T47D (cell line): ENCODE measurements around the gene ADGRF1.

Source experiments
- DNase-seq, 2 experiments: peaks; one replicate each; pipeline versions ENCODE4 v3.0.0 to v3.0.0-alpha.2; 2011 to 2012; ENCODE audit warnings: low read depth in 1 of 2, low spot score in 1 of 2
- JUND ChIP-seq: IDR thresholded peaks from 2 replicates; pipeline ENCODE4 v1.6.1; 2012; ENCODE audit warnings: low read depth
- in situ Hi-C: cut with HindIII; loops from 2 replicates; pipeline ENCODE4 v1.10.0; 2016; ENCODE audit warnings: low sequenced_read_pairs, low pct_unique_long_range_greater_than_20kb

ADGRF1 gene

DNA sequence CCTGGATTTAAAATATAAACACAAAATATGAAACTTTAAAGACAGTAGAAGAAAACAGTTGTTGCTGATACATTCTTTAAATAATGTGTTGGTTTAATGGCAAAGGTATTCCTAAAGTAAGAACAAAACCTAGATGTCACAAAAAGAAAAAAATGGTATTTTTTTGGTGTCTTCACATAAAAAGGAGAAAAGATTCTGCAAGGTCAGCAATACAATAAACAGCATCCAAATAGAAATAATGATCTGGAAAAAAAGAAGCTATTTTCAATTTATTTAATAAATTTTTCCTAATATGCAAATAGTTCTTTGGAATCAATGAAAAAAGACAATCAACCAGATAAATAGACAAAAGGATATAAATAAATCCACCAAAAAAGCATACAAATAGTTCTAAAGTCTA lies 6.5 kb upstream of the ADGRF1 start:
- no peak for TF ChIP-seq JUND
- in situ Hi-C loops: no loop called here
- DNase-seq: no peak

DNA sequence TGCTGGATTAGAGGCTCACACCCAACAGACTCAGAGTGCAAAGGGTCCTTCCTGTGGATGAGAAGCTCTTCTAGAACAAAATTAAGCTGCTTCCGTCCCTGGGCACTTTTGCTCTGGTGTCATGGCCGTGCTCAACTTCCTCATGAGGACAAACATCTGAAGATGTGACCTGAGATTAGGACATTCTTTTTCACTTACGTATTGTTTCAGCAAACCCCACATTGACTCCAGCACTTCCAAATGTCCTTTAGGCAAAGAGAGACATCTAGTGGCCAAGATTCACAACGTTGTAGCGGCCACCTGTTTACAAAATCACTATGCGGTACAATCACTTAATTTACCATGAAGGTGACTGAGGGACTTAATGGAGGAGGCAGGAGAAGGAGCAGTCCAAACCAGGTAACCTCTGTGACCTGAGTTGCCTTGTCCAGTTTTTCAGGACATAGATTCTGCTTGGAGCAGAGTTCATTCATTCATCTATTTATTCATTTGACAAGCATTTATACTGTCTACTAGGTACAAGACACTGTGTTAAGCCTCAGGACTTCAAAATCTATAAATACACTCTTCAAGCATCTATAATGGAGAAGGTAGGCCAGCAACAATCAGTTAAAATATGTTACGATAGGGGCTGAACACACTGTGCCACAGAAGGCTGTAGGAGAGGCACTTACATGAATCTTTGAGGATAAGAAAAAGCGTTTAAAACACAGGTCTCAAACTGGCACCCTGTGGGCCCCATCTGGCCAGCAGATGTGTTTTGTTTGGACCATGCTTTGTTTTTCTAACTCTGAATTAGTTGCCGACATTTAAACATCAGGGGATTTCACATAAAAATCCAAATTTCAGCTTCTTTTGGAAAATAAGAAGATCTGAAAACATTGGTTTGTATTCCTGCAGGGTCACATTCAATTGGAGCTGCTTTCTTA lies 5.6 kb upstream of the ADGRF1 start:
- in situ Hi-C loops: no loop called here
- DNase-seq: peak; percentile 31 to 98
- TF ChIP-seq JUND: peak; percentile 97

DNA sequence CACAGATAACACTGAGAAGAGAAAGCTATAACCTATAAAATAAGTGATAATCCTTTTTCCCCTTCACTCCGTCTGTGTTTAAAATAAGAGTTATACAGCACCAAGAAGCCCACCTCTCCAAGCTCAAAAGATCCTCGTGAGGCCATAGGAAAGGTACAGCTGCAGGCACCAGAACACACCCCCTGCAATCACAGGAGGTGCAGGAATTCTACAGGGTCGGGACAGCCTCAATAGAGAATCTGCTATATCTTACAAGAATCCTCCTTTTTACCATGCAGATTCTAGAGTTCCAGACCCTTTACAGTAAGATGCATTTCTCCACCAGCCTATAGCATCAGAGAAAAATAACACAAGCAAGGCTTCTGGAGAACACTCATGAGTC lies 5.0 kb upstream of the ADGRF1 start:
- no peak for DNase-seq
- TF ChIP-seq JUND: no peak
- in situ Hi-C loops: no loop called here

DNA sequence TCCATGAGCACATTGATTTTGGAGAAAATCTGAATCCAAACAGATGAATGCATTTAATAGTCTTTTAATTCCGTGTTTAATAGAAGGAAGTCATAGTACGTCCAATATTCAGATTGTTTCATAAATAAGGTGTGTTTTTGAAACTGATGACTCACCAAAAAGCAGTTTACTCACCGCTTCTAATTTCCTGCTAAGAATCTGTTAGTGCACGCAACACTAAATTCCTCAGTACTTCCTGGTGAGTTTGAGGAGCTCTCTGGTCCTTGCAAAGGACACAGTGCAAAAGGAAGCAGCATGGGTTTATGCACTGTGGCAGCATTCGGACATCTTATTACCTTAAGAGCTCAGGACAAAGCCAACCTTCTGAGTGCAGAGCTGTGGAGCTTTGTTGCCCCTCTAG lies 2.3 kb upstream of the ADGRF1 start:
- DNase-seq: peak in 1 of 2 experiments; percentile 75
- peak; percentile 68; the same call in 1 of the 2 replicates for TF ChIP-seq JUND
- in situ Hi-C loops: no loop called here

DNA sequence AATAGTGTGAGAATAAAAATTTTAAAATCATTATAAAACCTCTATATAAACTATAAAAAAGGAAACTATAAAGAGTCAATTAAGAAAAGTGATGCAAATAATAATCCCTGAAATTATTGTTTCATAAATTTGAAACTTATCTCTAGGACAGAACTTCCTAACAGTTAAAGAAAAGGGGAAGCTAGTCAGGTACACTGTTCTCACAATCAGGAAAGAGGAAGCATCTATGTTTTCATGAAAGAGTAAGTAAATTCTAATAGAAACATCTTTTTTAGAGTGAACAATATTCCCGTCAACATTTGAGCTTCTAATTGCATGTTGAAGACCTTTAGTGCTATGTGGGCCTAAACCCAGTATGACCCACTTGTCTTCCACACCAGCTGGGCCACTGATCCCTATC lies 1.2 kb upstream of the ADGRF1 start:
- no peak for TF ChIP-seq JUND
- no peak for DNase-seq
- in situ Hi-C loops: no loop called here

DNA sequence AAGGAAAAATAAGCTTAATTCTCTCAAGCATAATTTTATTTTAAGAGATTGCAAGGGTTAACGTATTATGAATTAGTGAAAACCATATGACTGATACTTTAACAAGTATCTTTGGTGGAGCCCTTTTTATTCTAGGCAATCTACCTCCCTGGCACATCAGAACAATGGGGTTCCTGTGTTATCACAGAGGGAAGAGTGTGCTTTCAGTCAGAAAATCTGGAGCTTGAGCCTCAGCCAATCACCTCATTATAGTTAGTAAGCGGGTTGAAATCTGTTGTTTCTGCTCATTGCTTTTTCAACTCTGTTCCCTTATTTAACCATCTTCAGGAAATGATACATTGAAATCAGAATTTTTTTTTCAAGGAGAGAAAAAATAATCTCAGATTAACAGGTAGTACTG lies 391 bp downstream of the ADGRF1 start:
- no peak for DNase-seq
- in situ Hi-C loops: no loop called here
- no peak for TF ChIP-seq JUND

DNA sequence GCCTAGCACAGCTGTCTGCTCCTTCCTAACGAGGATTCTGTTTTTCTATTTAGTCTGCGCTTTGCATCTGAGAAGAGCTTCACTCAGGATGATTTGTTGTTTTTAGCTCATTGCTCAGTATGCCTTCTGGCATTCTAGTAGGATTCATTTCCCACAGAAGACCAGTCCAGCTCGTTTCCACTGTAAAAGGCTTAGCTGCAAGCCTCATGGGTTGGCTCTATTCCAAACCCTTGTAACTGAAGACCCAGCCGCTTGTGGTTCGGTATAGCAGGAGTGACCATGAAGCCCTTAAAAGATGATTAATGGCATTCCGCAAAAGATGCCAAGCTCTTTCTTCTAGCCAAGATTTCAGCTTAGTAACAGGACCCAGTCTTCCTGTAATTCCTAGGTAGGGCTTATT lies 7.2 kb downstream of the ADGRF1 start:
- in situ Hi-C loops: no loop called here
- TF ChIP-seq JUND: no peak
- DNase-seq: peak; percentile 31 to 99

DNA sequence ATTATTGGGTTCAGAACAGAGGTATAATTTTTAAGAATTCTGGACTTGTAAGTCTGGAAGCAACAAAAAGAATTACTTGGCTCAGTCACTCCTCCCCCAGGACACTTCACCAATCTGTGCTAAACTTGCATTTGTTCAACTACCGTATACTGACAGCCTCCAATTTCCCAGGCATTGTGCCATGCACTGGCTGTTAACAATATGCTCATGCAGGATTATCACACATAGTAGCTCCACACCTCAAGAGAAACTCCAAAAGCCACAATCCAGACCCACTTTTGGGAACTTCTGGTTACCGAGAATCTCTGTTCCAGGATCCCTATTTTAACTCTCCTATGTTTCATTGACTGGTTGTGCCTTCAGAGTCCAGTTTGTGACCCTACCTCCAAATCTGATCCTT lies 7.7 kb downstream of the ADGRF1 start:
- DNase-seq: peak in 1 of 2 experiments; percentile 70
- TF ChIP-seq JUND: no peak
- in situ Hi-C loops: no loop called here

DNA sequence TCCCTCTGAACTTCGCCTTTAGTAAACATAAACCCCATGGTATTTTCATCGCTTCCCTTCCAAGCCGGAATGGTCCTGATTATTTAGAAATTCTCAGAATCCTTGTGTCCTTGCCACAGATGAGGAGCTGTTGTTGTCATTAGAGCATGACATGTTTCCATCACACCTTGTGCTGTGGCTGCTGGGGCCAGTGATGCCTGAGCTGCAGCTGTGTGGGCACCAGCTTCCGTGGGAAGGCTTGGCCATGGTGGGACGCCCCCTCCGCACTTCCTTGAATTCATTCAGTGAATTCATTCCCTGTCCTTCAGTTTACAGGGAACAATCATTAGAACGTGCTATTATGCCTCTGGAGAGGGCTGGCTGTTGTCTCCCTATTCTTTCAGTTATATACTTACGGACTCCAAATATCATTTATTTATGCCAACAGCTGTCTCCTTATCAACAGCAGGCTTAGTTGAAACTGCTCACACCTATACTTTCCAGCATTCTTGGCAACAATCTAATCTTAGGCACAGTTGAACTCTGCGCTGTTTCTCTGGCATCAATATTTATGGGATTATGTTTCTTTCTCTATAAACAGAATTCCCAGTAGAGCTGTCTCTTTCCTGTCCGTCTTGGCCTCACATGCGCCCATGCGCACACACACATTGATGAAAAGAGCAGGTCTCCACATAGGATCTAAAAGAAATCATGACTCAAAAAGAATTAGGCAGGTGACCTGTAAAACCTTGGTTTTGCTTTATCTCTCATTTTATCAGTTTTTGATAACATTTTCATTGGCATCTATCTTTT lies 9.0 kb downstream of the ADGRF1 start:
- no peak for TF ChIP-seq JUND
- DNase-seq: no peak
- in situ Hi-C loops: no loop called here

DNA sequence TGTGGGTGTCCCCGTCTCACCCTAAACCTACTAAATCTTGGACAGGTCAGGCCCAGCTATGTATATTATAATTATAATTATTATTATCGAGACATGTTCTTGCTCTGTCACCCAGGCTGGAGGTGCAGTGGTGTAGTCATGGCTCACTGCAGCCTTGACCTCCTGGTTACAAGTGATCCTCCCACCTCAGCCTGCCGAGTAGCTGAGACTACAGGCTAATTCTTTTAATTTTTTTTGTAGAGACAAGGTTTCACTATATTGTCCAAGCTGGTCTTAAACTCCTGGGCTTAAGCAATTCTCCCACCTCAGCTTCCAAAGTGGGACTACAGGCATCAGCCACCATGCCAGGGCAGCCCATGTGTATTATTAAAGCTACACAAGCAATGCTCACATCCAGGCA lies 10.5 kb downstream of the ADGRF1 start:
- DNase-seq: no peak
- in situ Hi-C loops: no loop called here
- no peak for TF ChIP-seq JUND

DNA sequence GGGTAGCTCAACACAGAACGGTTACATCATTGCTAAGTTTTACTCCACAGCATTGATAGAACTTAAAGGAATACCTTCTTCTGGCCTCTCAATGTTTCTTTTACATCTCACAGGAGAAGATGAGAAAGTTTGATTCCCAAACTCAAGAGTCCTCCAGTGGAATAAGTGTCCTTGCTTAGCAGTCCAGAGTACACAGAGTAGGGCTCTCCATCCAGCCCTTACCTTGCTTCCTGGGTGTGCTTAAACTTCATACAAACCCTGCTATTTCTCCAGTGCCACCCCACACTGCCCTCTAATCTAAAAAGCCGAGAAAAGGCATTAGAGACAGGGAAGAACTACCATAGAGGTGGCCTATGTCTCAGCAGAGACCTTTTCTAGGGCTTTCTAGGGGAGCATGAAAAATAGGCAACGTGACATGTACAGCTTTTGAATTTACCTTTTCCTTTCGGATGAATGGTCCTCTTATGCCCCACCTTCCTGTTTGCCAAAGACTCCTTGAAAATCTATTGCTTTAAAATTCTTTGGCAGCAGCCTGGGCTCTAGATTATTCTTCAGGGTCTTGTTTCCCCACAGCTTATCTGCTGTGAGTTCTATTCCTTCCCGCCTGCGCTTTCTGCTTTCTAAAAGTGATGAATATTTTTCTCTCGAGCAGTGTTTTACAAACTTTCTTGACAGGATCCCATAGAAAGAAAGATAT lies 12.1 kb downstream of the ADGRF1 start:
- no peak for DNase-seq
- in situ Hi-C loops: no loop called here
- no peak for TF ChIP-seq JUND

DNA sequence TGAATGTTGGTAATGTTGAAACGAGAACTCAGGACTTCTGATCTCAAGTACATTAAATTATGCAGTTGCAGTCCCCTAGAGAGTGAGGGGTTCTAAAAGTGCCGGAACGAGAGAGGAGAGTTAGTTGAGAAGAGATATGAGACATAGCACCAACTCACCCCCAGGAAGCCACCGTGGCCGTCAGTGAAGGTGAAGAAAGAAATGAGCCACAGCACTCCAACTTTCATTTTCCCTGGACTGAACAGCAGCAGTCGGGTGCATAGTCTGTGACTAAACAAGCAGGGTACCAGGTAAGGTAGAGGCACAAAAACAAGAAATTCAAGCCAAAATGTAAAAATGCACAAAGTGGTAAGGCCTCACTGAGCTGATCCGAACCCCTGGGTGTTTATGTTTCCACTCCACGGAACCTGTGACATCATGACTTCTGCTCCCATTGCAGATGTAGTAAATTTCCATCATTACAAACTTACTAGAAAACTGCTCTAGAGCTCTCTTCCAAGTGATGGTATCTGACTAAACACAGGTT lies 13.2 kb downstream of the ADGRF1 start:
- no peak for DNase-seq
- in situ Hi-C loops: no loop called here
- TF ChIP-seq JUND: no peak
